22Rv1 (cell line): ENCODE measurements around the gene NEK4.

Experiments
- CTCF ChIP-seq: fragments of 450-650 bp; IDR thresholded peaks from 2 replicates; pipeline ENCODE4 v1.5.1; 2017; ENCODE audit warnings: mild to moderate bottlenecking
- ZFX ChIP-seq: fragments of 450-650 bp; IDR thresholded peaks from 2 replicates; pipeline ENCODE4 v1.6.1; 2017; ENCODE audit warnings: antibody characterized with exemption, borderline replicate concordance

GRCh38 chr3:52710512-52710911 lies 60.2 kb downstream of the NEK4 start:
- TF ChIP-seq CTCF (no peak), ZFX (no peak)
